ENCODE results near the gene SLC10A4.

SLC10A4 gene

GRCh38 chr4:48490012-48490679 lies 7.0 kb downstream of the SLC10A4 start, which contains the start of gene ZAR1:
Gene ZAR1, plus strand, starts transcription at chr4:48490252. Its CDS starts 40 bp downstream, at chr4:48490292.
- no peak for DNase-seq

DNA sequence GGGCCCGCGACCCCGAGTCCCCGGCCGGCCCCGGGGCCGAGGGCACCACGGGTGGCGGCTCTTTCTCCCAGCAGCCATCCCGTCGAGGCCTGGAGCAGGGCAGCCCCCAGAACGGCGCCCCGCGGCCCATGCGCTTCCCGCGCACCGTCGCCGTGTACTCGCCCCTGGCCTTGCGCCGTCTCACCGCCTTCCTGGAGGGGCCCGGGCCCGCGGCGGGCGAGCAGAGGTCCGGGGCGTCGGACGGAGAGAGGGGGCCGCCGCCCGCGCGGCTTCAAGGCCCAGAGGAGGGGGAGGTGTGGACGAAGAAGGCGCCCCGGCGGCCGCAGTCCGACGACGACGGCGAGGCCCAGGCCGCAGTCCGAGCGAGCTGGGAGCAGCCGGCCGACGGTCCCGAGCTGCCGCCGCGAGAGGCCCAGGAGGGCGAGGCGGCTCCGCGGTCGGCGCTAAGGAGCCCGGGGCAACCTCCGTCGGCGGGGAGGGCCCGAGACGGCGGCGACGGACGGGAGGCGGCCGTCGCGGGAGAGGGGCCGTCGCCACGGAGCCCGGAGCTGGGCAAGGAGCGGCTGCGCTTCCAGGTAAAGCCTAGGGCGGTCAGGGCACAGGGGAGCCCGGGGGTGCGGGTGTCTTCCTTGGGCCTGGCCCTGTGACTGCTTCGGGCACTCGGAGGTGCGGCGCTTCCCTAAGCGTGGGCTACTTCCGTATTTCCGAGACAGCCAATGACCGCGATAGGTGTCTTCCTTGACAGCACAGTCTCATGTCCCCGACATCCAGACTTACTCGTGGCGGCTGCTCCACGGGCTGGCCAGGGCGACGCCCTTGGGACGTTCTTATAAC lies 7.8 kb downstream of the SLC10A4 start:
- no peak for DNase-seq

DNA sequence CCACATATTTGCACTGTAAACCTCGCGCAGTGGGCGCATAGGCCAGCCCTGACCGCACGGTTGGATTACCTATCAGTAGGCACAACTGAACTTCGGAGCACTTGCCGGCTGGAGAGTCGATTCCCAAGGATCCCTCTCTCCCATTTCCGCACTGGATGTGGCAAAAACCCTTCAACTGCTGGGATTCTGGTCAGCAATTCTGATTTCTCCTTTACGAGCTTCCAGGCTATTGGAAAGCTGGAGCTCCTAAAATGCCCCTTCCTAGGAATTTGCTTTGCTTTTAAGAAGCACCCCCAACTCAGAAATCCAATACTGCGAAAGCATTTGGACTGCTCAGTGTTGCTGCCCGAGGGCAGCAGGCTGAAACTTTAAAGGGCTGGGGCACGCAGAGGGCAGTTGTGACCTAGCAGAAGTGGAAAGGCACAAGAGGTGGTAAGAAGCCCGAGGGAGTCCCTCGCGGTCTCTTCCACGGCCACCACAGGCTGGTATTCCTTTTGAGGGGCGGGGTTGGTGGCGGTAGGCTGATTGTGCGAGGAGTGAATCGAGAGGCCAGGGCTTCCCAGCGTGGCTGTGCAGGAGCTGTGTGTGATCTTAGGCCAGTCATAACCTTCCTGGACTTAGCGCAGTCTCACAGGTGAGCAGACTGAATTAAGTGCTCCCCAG lies 8.5 kb downstream of the SLC10A4 start:
- DNase-seq: no peak

DNA sequence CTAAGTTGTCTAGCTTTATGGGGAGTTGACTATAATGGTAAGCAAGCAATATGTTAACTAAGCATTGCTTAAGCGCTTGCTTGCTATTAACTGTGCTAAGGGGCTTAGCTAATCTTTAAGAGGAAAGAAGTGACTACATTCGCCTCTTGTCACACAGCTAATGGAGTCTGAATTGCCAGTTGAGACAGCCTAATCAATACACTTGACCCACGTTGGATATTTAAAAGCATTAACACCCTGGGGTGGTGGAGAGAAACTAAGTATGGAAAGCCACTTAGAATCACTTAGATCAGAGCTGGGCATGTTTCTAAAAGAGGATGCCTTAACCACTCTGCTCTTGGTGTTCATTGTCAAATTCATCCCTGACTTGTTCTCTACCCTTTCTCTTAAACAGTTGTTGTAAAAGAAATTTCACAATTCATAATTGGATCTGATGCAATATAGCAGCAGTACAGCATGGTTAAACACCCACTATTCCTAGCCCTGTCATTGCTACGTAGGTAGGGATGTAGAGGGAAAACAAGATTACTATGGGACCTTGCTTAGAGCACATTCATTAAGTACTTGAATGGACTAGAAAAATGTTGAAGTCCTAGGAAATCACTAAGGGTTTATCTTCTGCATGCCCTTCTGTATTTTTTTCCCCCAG lies 10.4 kb downstream of the SLC10A4 start:
- DNase-seq: no peak

DNA sequence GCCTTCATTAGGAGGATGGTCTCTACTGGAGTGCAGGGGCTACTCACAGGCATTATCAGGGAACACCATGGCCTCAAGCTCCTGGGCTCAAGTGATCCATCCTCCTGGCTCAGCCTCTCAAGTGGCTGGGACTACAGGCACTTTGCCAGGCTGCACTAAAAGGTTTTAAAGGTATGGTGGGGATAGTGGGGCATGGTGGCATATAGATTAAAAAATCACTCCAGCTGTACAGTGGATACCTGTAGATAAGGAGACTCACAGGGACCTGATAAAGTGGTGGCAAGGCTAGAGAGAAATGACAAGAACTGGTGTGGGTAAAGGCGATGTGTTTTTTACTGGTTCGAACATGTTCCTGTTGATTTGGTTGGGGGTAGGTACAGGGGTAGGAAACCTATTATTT lies 12.8 kb downstream of the SLC10A4 start:
- no peak for DNase-seq

DNA sequence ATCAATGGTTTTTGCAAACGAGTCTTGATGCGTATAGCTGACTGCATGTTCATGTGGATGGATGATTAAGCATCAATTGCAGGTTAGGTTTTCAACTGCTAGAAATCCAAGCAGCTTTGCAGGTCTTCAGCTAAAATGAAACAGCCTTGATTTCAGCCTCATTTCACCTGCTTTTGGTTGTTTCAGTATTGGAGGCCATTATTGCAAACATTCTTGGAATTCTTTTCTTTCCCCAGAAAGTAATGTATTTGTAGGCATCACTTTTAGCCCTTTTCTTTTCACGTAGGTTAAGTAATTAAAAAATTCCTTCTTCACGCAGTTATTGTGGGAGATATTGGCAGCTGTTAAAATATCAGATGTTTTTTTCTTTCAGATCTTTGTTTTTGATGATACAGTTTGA lies 15.8 kb downstream of the SLC10A4 start:
- DNase-seq: no peak

DNA sequence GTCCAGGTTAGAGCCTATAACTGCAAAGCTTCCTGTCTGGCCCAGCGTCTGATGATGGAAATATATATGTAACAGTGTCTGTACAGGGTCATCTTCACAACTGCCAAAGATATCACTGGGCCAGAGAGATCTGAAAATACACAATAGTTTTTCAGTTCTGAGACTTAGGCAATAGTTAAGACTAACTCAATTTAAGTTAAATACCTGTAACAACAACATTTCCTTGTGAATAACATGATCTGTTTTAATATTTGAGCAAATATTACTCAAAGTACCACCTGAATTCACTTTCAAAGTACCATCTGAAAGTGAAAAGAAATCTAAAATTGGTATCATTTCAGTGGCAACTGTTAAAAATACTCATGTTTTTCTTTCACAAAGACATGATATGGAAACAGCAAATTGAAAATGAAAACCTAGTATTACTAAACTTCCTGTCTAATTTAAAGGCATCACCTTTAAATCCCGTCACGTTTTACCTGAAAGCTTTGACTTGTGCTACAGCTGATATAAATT lies 16.5 kb downstream of the SLC10A4 start:
- DNase-seq: no peak

- no peak for DNase-seq
Measured at GRCh38 chr4:48503233-48504025, 20.3 kb downstream of the SLC10A4 start.

DNA sequence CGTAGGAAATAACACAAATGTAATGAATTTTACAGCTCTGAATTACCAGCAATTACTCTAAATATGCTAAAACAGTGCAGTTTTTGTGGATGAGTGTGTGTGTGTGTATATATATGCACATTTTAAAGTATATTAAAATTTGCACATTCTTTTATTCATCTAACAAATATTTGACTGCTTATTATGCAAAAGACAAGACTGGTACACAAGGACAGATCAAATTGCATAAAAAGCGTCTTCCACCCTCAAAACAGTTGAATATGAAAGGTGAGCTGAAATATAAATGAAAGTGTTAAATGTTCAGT lies 20.8 kb downstream of the SLC10A4 start:
- no peak for DNase-seq

GRCh38 chr4:48504352-48504751 lies 21.2 kb downstream of the SLC10A4 start:
- no peak for DNase-seq

DNA sequence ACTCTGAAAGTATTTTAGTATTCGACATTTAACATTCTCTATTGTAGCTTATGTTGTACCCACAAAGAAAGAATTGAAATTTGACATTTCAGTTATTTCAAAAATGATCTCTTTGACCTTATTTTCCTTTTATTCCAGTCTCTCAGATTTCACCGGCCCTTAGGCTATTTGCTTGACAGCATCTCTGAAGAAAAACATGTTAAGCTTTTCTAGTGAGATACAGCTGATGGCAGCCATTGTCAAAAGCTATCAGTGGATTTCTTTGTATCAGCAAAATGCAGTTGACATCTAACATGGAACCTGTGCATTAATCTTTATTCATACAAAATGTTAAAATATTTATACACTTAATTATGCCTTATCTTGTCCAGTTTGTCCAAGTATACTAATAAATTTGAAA lies 23.6 kb downstream of the SLC10A4 start:
- no peak for DNase-seq

GRCh38 chr4:48509543-48509942 lies 26.4 kb downstream of the SLC10A4 start:
- DNase-seq: no peak

DNA sequence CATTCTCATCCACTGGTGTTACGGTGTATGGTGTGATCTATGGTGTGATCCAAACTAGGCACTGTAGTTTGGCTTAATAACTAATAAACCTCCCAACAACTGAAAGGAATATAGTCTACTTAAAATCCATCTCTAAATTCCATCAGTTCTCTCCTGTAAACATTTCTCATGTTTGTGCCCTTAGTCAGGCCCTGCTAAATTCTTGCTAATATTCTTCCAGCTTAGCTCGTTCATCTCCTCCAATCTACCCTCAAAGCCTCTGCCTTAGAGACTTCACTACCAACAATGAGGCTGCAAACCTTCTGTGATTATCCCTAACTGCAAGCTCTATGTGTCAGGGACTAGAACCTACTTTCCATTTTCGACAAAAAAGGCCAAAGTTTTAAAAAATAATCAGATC lies 35.0 kb downstream of the SLC10A4 start:
- DNase-seq: no peak

GRCh38 chr4:48526406-48526805 lies 43.3 kb downstream of the SLC10A4 start:
- DNase-seq: no peak

DNA sequence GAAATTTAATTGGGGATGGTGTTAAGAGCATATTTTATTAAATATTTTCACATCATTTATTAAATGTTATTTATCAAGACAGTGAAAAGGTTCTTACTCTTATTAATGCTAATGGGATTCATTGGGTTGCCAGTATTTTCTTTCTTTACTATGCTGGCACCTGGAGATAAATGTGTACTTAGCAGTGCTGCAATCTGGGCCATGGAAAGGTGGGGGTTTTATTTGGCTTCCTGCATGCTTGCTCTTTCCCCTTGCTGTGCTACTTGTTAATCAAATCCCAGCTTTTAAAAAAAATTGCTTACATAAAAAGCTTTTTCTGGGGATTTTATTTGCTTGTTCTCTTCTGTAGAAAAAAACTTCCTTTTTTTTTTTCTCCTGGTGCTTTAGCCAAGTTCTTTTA lies 55.2 kb downstream of the SLC10A4 start:
- DNase-seq: no peak
